NB4 (cell line): ENCODE results near the gene SSR1.

Experiments
- CTCF ChIP-seq: IDR thresholded peaks from one replicate; pipeline ENCODE4 v1.5.1; 2012; ENCODE audit warnings: low read depth, low read length
- MAX ChIP-seq: IDR thresholded peaks from 2 replicates; pipeline ENCODE4 v1.6.1; 2011; ENCODE audit warnings: low read depth, low read length
- POLR2A ChIP-seq: IDR thresholded peaks from 2 replicates; pipeline ENCODE4 v1.6.1; 2011; ENCODE audit warnings: mild to moderate bottlenecking; ENCODE audit not compliant: insufficient read length; ENCODE audit errors: extremely low read depth

- TF ChIP-seq CTCF (no peak), MAX (no peak), POLR2A (no peak)
These were observed 75.3 kb downstream of the SSR1 start for GRCh38 chr6:7237653-7238188.
